ENCODE results near the gene PDE9A.

The PDE9A gene

DNA sequence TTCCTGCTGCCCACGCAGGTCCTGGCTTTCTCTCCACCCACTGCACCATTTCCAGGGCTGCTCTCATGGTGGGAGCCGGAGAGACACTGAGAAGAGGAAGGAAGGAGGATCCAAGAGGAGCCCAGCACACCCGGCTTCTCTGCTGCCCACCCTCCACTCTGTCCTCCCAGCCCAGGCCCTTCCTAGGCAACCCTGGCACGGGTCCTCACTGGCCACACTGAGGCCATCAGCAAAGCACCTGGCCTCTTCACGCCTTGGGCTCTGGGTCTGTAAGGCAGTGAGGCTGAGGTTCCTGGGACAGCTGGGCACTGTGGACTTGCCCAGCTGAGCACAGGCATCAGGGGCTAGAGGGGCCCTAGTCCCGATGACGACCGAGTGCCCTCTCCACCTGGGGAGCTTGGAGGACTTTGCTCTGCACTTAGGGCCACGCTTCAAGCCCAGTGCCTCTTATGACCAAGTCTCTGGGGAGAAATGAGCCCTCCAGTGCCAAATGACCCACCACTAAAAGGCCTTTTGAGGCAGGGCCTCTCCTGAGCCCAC is 43.1 kb downstream of the PDE9A start:
- Histone ChIP-seq H3K27ac (ENCODE audit: low read depth, low read length) (no peak overlapping the region), H3K4me1 (ENCODE audit: insufficient read depth, low read length) (no peaks in the 10 kb centered on the region), H3K9me3 (ENCODE audit: insufficient read depth, low read depth, low read length) (no peaks in the 10 kb centered on the region), H3K27me3 (ENCODE audit: insufficient read depth, low read length) (no peaks in the 10 kb centered on the region), H3K36me3 (ENCODE audit: insufficient read depth, low read length) (peaks cover 44% of the 10 kb centered on the region), H3K4me3 (ENCODE audit: low read length) (no peak overlapping the region), H3K9ac (ENCODE audit: low read depth, low read length) (no peak overlapping the region)
- 96% methylated on average over 9 of the region's 9 CpGs for WGBS

DNA sequence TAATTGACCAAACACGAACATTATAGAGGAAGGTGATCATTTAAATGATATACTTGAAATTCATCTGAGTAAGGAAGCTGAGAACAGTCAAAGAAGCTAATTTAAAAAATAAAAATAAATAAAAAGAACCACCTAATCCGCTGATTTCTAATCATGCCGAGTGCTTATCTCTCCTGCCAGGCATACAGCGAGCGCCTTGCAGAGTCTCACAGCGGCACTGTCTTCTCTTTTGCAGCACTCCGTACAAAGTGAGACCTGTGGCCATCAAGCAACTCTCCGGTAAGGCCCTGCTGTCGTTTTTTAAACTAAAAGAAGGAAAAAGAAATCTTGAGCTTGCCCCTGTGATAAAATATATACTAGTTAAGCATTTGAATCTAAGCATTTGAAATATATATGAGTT is 45.3 kb downstream of the PDE9A start:
- Histone ChIP-seq H3K9me3 (ENCODE audit: insufficient read depth, low read depth, low read length) (no peaks in the 10 kb centered on the region), H3K27ac (ENCODE audit: low read depth, low read length) (no peak overlapping the region), H3K9ac (ENCODE audit: low read depth, low read length) (no peak overlapping the region), H3K4me3 (ENCODE audit: low read length) (no peak overlapping the region), H3K27me3 (ENCODE audit: insufficient read depth, low read length) (no peaks in the 10 kb centered on the region), H3K4me1 (ENCODE audit: insufficient read depth, low read length) (no peaks in the 10 kb centered on the region), H3K36me3 (ENCODE audit: insufficient read depth, low read length) (peaks cover 42% of the 10 kb centered on the region)
- WGBS: 98% methylated on average over 8 of the region's 9 CpGs

DNA sequence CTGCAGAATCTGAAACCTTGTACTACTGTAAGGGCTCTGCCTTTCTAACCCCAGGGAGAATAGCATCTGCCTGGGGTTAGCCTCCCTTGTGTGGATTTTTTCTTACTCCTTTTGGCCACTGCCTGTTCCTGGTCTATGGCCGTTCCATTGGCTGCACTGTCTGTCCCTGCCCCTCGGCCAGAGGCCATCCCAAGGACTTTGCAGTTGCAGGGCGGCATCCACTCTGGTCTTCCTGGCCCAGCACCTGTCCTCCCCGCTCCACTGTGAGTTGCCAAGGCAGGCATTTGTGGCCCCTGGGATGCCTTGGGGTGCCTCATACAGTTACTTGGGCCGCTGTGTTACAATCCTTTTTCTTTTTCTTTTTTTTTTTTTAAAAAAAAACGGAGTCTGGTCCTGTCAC is 45.8 kb downstream of the PDE9A start:
- no peak overlapping the region for H3K9ac ChIP-seq (ENCODE audit: low read depth, low read length)
- H3K27me3 ChIP-seq (ENCODE audit: insufficient read depth, low read length): no peaks in the 10 kb centered on the region
- no peaks in the 10 kb centered on the region for H3K4me1 ChIP-seq (ENCODE audit: insufficient read depth, low read length)
- H3K4me3 ChIP-seq (ENCODE audit: low read length): no peak overlapping the region
- peaks cover 45% of the 10 kb centered on the region for H3K36me3 ChIP-seq (ENCODE audit: insufficient read depth, low read length)
- 95% methylated on average over 6 of the region's 6 CpGs for WGBS
- no peak overlapping the region for H3K27ac ChIP-seq (ENCODE audit: low read depth, low read length)
- H3K9me3 ChIP-seq (ENCODE audit: insufficient read depth, low read depth, low read length): no peaks in the 10 kb centered on the region

DNA sequence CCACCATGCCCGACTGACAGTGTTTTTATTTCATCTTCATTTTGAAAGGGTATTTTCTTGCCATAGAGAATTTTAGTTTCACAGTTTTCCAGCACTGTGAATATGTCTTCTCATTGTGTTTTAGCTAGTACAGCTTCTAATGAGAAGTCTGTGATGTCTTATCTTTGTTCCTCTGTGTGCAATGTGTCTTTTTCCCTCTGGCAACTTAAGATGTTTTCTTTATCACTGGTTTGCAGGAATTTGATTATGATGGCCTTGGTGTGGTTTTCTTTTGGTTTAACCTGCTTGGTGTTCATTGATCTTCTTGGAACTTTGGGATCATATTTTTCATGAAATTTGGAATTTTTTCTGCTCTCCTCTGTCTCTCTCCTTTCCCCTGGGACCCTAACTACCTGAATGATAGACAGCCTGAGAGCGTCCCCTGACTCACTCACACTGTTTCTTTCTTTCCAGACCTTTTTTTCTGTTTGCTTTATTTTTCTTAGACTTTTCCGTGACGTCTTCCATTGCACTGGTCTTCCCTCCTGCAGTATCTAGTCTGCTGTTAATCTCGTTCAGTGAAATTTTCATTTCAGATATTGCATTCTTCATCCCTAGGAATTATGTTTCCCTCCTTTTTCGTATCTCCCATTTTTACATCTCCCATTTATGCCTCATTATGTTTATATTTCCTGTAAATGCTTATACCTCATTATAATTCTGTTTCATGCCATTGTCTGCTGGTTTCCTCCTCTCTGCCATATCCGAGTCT is 48.5 kb downstream of the PDE9A start:
- Histone ChIP-seq H3K4me3 (ENCODE audit: low read length) (no peak overlapping the region), H3K9ac (ENCODE audit: low read depth, low read length) (no peak overlapping the region), H3K4me1 (ENCODE audit: insufficient read depth, low read length) (no peaks in the 10 kb centered on the region), H3K36me3 (ENCODE audit: insufficient read depth, low read length) (peaks cover 40% of the 10 kb centered on the region), H3K27ac (ENCODE audit: low read depth, low read length) (no peak overlapping the region), H3K9me3 (ENCODE audit: insufficient read depth, low read depth, low read length) (no peaks in the 10 kb centered on the region), H3K27me3 (ENCODE audit: insufficient read depth, low read length) (no peaks in the 10 kb centered on the region)
- WGBS: 93% methylated on average over 7 of the region's 7 CpGs

DNA sequence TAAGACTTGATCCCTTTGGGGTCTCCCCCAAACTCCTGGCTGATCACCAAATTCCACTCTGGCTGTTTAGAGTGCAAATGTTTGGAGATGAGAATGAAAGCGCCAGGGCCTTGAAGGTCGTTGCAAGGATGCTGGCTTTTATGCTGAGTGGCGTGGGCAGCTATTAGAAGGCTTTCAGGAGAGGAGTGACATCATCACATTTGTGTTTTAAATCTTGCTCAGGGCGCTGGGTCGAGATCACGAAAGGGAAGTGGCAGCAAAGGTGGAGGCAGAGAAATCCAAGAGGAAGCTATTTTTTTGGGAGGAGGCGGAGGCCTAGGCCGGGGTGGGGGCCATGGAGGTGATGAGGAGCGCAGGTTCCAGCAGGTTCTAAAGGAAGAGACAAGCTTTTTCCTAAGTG is 49.3 kb downstream of the PDE9A start:
- H3K27me3 ChIP-seq (ENCODE audit: insufficient read depth, low read length): no peaks in the 10 kb centered on the region
- peaks cover 4% of the 10 kb centered on the region; the same call in 1 of the 2 replicates for H3K4me1 ChIP-seq (ENCODE audit: insufficient read depth, low read length)
- H3K36me3 ChIP-seq (ENCODE audit: insufficient read depth, low read length): peaks cover 34% of the 10 kb centered on the region
- no peaks in the 10 kb centered on the region for H3K9me3 ChIP-seq (ENCODE audit: insufficient read depth, low read depth, low read length)
- H3K9ac ChIP-seq (ENCODE audit: low read depth, low read length): no peak overlapping the region
- 94% methylated on average over 9 of the region's 9 CpGs for WGBS
- H3K27ac ChIP-seq (ENCODE audit: low read depth, low read length): no peak overlapping the region
- H3K4me3 ChIP-seq (ENCODE audit: low read length): no peak overlapping the region

DNA sequence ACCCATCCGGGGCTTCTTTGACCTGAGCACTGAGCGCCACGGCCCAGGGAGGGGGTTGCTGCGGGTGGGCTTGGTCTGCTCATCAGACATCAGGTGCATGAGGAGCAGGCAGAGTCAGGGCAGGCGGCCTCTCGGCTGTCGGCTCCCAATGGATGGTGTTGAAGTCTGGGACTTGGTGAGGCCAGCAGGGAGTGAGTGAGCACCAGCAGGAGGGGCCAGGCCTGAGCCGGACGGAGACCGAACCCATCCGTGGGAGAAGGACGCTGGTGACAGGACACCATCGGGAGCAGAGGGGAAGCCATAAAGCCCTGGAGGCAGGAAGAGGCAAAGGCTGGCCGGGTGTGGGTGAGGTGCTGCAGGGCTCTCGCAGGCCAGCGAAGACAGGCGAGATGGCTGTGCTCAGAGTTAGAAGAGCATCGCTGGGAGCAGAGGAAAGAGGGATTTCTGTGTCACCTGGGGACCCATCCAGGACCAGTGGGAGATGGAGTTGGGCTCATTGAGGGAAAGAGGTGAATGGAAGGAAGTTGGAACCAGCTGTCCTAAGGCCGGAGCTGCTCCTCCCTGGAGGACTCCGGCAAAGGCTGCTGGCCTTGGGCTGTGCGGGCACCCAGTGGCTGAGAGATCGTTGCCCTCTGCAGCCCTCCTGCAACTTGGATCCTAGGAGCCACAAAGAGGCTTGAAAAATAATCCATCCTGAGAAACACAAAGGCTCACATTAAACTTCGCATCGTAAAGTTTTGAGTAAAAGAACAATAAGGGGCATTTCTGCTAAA is 49.9 kb downstream of the PDE9A start:
- no peaks in the 10 kb centered on the region for H3K9me3 ChIP-seq (ENCODE audit: insufficient read depth, low read depth, low read length)
- 94% methylated on average over 24 of the region's 24 CpGs for WGBS
- H3K4me1 ChIP-seq (ENCODE audit: insufficient read depth, low read length): peaks cover 9% of the 10 kb centered on the region
- peaks cover 30% of the 10 kb centered on the region for H3K36me3 ChIP-seq (ENCODE audit: insufficient read depth, low read length)
- no peaks in the 10 kb centered on the region for H3K27me3 ChIP-seq (ENCODE audit: insufficient read depth, low read length)
- no peak overlapping the region for H3K9ac ChIP-seq (ENCODE audit: low read depth, low read length)
- H3K27ac ChIP-seq (ENCODE audit: low read depth, low read length): no peak overlapping the region
- no peak overlapping the region for H3K4me3 ChIP-seq (ENCODE audit: low read length)

DNA sequence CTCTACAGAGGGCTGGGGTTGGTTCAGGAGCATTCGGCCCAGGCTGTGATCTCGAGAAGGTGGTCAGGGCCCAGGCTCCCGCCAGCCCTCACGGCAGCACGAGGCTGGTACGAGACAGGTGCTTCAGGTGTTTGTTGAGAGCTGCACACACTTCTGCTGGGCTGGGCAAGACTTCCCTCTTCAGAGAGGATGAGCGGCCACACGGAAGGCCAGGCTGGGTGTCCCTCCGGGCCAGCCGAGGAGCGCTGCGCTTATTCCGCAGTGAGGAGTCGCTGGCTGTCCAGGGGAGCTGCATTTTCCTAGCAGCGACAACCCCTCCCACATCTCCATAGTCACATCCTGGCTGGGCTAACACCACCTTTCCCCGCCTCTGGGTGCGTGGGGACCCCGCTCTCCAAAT is 50.5 kb downstream of the PDE9A start:
- Histone ChIP-seq H3K27me3 (ENCODE audit: insufficient read depth, low read length) (no peaks in the 10 kb centered on the region), H3K9me3 (ENCODE audit: insufficient read depth, low read depth, low read length) (no peaks in the 10 kb centered on the region), H3K4me3 (ENCODE audit: low read length) (no peak overlapping the region), H3K4me1 (ENCODE audit: insufficient read depth, low read length) (peaks cover 10% of the 10 kb centered on the region), H3K36me3 (ENCODE audit: insufficient read depth, low read length) (peaks cover 26% of the 10 kb centered on the region), H3K27ac (ENCODE audit: low read depth, low read length) (no peak overlapping the region), H3K9ac (ENCODE audit: low read depth, low read length) (no peak overlapping the region)
- WGBS: 92% methylated on average over 18 of the region's 18 CpGs

DNA sequence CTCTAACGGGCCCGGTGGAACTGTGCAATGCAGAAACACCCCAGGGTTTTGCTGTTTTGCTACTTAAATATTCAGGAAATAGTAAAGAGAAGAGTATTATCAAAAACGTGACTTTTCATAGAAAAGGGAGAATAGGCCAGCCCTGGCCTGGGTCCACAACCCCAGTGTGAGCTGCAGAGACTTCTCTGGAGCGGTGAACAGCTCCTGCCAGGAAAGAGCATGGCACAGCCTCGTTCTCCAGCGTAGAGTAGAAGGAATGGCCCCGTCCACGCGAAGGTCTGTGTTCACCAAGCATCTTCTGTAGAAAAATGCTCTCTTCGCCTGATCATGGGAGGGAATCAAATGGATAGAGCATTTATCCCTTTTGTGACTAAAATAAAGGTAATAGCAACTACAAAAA is 51.4 kb downstream of the PDE9A start:
- H3K9me3 ChIP-seq (ENCODE audit: insufficient read depth, low read depth, low read length): no peaks in the 10 kb centered on the region
- WGBS: 91% methylated on average over 10 of the region's 10 CpGs
- peaks cover 24% of the 10 kb centered on the region for H3K36me3 ChIP-seq (ENCODE audit: insufficient read depth, low read length)
- no peak overlapping the region for H3K9ac ChIP-seq (ENCODE audit: low read depth, low read length)
- H3K4me1 ChIP-seq (ENCODE audit: insufficient read depth, low read length): peaks cover 10% of the 10 kb centered on the region
- H3K27me3 ChIP-seq (ENCODE audit: insufficient read depth, low read length): no peaks in the 10 kb centered on the region
- no peak overlapping the region for H3K4me3 ChIP-seq (ENCODE audit: low read length)
- H3K27ac ChIP-seq (ENCODE audit: low read depth, low read length): no peak overlapping the region

DNA sequence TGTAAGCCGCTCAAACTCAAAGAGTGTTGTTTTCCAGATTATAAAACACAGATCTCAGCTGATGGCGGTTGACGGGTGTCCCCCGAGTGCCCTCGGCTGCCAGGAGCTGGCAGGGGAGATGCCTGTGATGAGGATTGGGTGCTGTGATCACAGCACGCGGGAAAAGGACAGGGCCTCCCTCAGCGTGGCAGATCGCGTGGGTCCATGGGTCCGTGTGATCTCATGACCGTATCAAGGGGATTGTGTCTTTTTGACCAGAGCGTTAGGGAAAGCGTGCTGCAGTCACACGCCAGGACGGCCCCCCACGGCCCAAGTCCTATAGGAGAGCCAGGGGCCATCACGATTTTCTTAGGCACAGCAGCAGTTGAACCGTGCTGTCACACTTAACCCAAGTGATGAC is 51.9 kb downstream of the PDE9A start:
- H3K9me3 ChIP-seq (ENCODE audit: insufficient read depth, low read depth, low read length): no peaks in the 10 kb centered on the region
- no peak overlapping the region for H3K4me3 ChIP-seq (ENCODE audit: low read length)
- H3K4me1 ChIP-seq (ENCODE audit: insufficient read depth, low read length): peaks cover 10% of the 10 kb centered on the region
- H3K27me3 ChIP-seq (ENCODE audit: insufficient read depth, low read length): no peaks in the 10 kb centered on the region
- no peak overlapping the region for H3K9ac ChIP-seq (ENCODE audit: low read depth, low read length)
- 96% methylated on average over 19 of the region's 19 CpGs for WGBS
- no peak overlapping the region for H3K27ac ChIP-seq (ENCODE audit: low read depth, low read length)
- H3K36me3 ChIP-seq (ENCODE audit: insufficient read depth, low read length): peaks cover 19% of the 10 kb centered on the region

DNA sequence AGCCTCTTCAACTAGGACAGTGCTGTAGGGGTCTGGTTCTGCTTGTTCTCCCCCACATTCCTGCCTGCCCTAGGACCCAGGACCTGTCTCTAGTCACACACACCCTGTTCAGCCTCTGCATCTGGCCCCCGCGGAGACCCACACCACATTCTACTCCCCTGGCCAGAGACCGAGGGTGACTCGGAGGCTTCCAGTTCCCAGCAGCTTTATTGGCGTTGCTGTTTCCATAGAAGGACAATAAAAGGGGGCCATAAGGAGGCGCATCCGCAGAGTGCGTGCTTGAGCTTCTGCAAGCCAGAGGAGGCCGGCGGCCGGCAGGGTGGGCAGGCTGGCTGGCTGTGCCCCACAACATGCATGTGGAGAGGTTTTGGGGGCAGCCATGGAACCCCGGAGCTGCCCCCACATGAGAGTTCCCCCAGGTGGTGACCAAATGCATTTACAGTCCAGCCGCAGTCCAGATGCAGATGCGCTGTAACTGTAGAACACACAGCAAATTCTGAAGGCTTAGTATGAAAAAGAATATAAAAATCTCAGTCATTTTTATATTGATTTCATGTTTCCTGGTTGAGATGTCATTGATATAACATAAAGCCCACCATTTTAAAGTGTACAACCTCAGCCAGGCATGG is 52.4 kb downstream of the PDE9A start:
- Histone ChIP-seq H3K27ac (ENCODE audit: low read depth, low read length) (no peak overlapping the region), H3K9ac (ENCODE audit: low read depth, low read length) (no peak overlapping the region), H3K27me3 (ENCODE audit: insufficient read depth, low read length) (no peaks in the 10 kb centered on the region), H3K4me1 (ENCODE audit: insufficient read depth, low read length) (peaks cover 10% of the 10 kb centered on the region), H3K36me3 (ENCODE audit: insufficient read depth, low read length) (peaks cover 14% of the 10 kb centered on the region), H3K9me3 (ENCODE audit: insufficient read depth, low read depth, low read length) (no peaks in the 10 kb centered on the region), H3K4me3 (ENCODE audit: low read length) (no peak overlapping the region)
- WGBS: 93% methylated on average over 14 of the region's 14 CpGs

DNA sequence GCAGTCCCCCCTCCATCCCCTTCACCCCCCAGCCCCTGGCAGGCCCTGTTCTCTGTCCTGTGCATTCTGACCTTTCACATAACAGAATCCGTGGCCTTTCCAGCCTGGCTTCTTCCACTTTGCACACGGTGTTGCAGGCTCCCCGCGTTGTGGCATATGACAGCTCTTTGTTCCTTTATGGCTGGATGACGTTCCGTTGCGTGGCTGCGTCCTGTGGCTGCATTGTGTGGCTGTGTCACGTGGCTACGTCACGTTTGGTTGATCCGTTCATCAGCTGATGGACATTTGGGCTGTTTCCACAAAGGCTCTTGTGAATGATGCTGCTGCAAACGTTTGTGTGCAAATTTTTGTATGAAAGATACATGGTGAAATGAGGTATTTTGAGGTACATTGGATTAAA is 53.3 kb downstream of the PDE9A start:
- Histone ChIP-seq H3K36me3 (ENCODE audit: insufficient read depth, low read length) (peaks cover 9% of the 10 kb centered on the region), H3K27me3 (ENCODE audit: insufficient read depth, low read length) (no peaks in the 10 kb centered on the region), H3K4me3 (ENCODE audit: low read length) (no peak overlapping the region), H3K27ac (ENCODE audit: low read depth, low read length) (no peak overlapping the region), H3K9ac (ENCODE audit: low read depth, low read length) (no peak overlapping the region), H3K4me1 (ENCODE audit: insufficient read depth, low read length) (peaks cover 10% of the 10 kb centered on the region), H3K9me3 (ENCODE audit: insufficient read depth, low read depth, low read length) (no peaks in the 10 kb centered on the region)
- 92% methylated on average over 13 of the region's 13 CpGs for WGBS
